ENCODE data around the gene PDE7B. TPM values are rescaled to one million over a fixed set of nuclear protein-coding genes. Genes with fewer than 3 reads are reported as not detected.

PDE7B gene
- total and polyA plus RNA-seq, 2 of the 4 experiments (the other 2 are of a cell fraction), result 7.8 to 12.4 TPM

GRCh38 chr6:136188486-136188885, 337.0 kb downstream of the PDE7B start:
- no peak overlapping the region for H4K5ac ChIP-seq (ENCODE audit: low read depth, low read length)
- H3K79me1 ChIP-seq (ENCODE audit: low read depth in 1 of 2, low read length in 2 of 2), result no peaks in the 10 kb centered on the region
- H3K9me1 ChIP-seq (ENCODE audit: insufficient read depth, low read length), result peaks cover 3% of the 10 kb centered on the region; the same call in 1 of the 2 replicates
- H2BK120ac ChIP-seq (ENCODE audit: low read depth, low read length), result no peak overlapping the region
- ATAC-seq (ENCODE audit: low read depth) (no peak), DNase-seq (no peak)
- dilution Hi-C loops (cut with HindIII; ENCODE audit: low sequenced_read_pairs, unreplicated experiment) (no loop called here), in situ Hi-C loops (cut with MboI; ENCODE audit: low sequenced_read_pairs) (no loop called here), intact Hi-C loops (cut with micrococcal nuclease) (no loop called here)
- H3K9me3 ChIP-seq (ENCODE audit: control insufficient read depth, insufficient read depth, low read length), result no peaks in the 10 kb centered on the region
- H2AK5ac ChIP-seq (ENCODE audit: low read depth, low read length), result no peak overlapping the region
- POLR2A ChIA-PET (ENCODE audit: unreplicated experiment), result no interaction called here
- BruUV-seq (replicated peaks), result no TSS peak
- no peak for TF ChIP-seq POLR2A (IDR thresholded peaks at IDR 0.05; ENCODE audit: low read depth, low read length)
- TF ChIP-seq CEBPB (IDR thresholded peaks at IDR 0.05; ENCODE audit: low read depth, low read length), result no peak
- no peak for TF ChIP-seq RFX5 (IDR thresholded peaks at IDR 0.05; ENCODE audit: low read depth, low read length)
- no peak for TF ChIP-seq MXI1 (IDR thresholded peaks at IDR 0.05; ENCODE audit: borderline replicate concordance, low read depth, low read length)
- no peak for TF ChIP-seq FOS (IDR thresholded peaks at IDR 0.05; ENCODE audit: low read depth, low read length)
- TF ChIP-seq SMC3 (IDR thresholded peaks at IDR 0.05; ENCODE audit: low read depth, low read length), result no peak
- TF ChIP-seq USF2 (IDR thresholded peaks at IDR 0.05; ENCODE audit: low read depth, low read length), result no peak
- no peak for TF ChIP-seq BHLHE40 (IDR thresholded peaks at IDR 0.05; ENCODE audit: low read depth, low read length)
- no peak for TF ChIP-seq ELK1 (IDR thresholded peaks at IDR 0.05; ENCODE audit: borderline replicate concordance, low read depth, low read length)
- TF ChIP-seq CTCF (conservative IDR thresholded peaks at IDR 0.05; ENCODE audit: low read depth, low read length), result no peak
- no peak for TF ChIP-seq NFE2L2 (IDR thresholded peaks at IDR 0.05; ENCODE audit: low read depth, low read length)
- TF ChIP-seq MAFK (IDR thresholded peaks at IDR 0.05; ENCODE audit: low read depth, low read length), result no peak
- TF ChIP-seq RAD21 (IDR thresholded peaks at IDR 0.05; ENCODE audit: low read length), result no peak
- no peak for TF ChIP-seq MAZ (IDR thresholded peaks at IDR 0.05; ENCODE audit: borderline replicate concordance, low read depth, low read length)
- no peak for TF ChIP-seq CHD1 (IDR thresholded peaks at IDR 0.05; ENCODE audit: low read depth, low read length)
- H4K91ac ChIP-seq (ENCODE audit: insufficient read depth, low read depth, low read length), result no peak overlapping the region
- H3K18ac ChIP-seq (ENCODE audit: low read depth, low read length), result no peak overlapping the region
- H2AK9ac ChIP-seq (replicated peaks; ENCODE audit: low read depth, low read length, poor library complexity), result no peak overlapping the region
- no peak overlapping the region for H3K14ac ChIP-seq (replicated peaks; ENCODE audit: low read depth, low read length)
- H3K4me1 ChIP-seq (ENCODE audit: control insufficient read depth, insufficient read depth, low read length), result peaks cover 3% of the 10 kb centered on the region; the same call in 1 of the 2 replicates
- H3K4me2 ChIP-seq (ENCODE audit: low read depth, low read length), result no peak overlapping the region
- peaks cover 48% of the 10 kb centered on the region for H3K36me3 ChIP-seq (ENCODE audit: control insufficient read depth, insufficient read depth, low read length)
- no CpG with 5 or more reads among the region's 2 CpGs for WGBS, 2 experiments (ENCODE audit: extremely low coverage in 2 of 2, insufficient read length in 1 of 2)
- no peak overlapping the region for H3K4me3 ChIP-seq (ENCODE audit: insufficient read depth, low read depth, low read length)
- H2BK20ac ChIP-seq (ENCODE audit: low read depth, low read length), result no peak overlapping the region
- no peak overlapping the region for H2BK5ac ChIP-seq (ENCODE audit: low read depth, low read length, poor library complexity, severe bottlenecking)
- no peak overlapping the region for H3K27ac ChIP-seq (ENCODE audit: insufficient read depth, low read length)
- H2AFZ ChIP-seq (replicated peaks; ENCODE audit: low read length, poor library complexity), result no peak overlapping the region
- H3K4ac ChIP-seq (ENCODE audit: low read depth, low read length), result no peak overlapping the region
- H3K9ac ChIP-seq (ENCODE audit: low read depth, low read length), result no peak overlapping the region
- no peaks in the 10 kb centered on the region for H3K27me3 ChIP-seq (ENCODE audit: control insufficient read depth, insufficient read depth, low read length)
- CTCF ChIA-PET, result no interaction called here
- H3K23ac ChIP-seq (ENCODE audit: low read depth, low read length), result no peak overlapping the region
- no peaks in the 10 kb centered on the region for H4K20me1 ChIP-seq (ENCODE audit: insufficient read depth, low read length)
- no peak overlapping the region for H4K8ac ChIP-seq (ENCODE audit: low read depth in 2 of 2, low read length in 2 of 2)
- H2BK15ac ChIP-seq (ENCODE audit: low read depth, low read length), result no peak overlapping the region
- H3K56ac ChIP-seq (ENCODE audit: extremely low read depth, insufficient read depth, low read length), result no peak overlapping the region
